Gastroesophageal sphincter (tissue), 3 donors: ENCODE data around the gene CSMD2.

Experiments
- POLR2A ChIP-seq, 2 donors: fragments of 450-650 bp; IDR thresholded peaks; one replicate each; pipeline ENCODE4 v1.6.1; 2017; ENCODE audit warnings: antibody characterized with exemption in 2 of 2, mild to moderate bottlenecking in 2 of 2, moderate library complexity in 1 of 2
- TF ChIP-seq, protein P1 (sequence below), 4 experiments: fragments of 200-600 bp in 2 of 4; fragments of 450-650 bp in 2 of 4; sonication (generic) in 1 of 4; IDR thresholded peaks; one replicate each; pipeline ENCODE4 v1.5.1; 2017 to 2019; ENCODE audit warnings: antibody characterized with exemption in 4 of 4, mild to moderate bottlenecking in 2 of 4, moderate library complexity in 2 of 4

GRCh38 chr1:33507661-33508060 is 657.4 kb downstream of the CSMD2 start:
- no peak for TF ChIP-seq POLR2A (IDR thresholded peaks at IDR 0.05)
- TF ChIP-seq, protein P1, sequence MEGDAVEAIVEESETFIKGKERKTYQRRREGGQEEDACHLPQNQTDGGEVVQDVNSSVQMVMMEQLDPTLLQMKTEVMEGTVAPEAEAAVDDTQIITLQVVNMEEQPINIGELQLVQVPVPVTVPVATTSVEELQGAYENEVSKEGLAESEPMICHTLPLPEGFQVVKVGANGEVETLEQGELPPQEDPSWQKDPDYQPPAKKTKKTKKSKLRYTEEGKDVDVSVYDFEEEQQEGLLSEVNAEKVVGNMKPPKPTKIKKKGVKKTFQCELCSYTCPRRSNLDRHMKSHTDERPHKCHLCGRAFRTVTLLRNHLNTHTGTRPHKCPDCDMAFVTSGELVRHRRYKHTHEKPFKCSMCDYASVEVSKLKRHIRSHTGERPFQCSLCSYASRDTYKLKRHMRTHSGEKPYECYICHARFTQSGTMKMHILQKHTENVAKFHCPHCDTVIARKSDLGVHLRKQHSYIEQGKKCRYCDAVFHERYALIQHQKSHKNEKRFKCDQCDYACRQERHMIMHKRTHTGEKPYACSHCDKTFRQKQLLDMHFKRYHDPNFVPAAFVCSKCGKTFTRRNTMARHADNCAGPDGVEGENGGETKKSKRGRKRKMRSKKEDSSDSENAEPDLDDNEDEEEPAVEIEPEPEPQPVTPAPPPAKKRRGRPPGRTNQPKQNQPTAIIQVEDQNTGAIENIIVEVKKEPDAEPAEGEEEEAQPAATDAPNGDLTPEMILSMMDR (IDR thresholded peaks at IDR 0.05): no peak
